Neural cell (in vitro differentiated cells): ENCODE measurements around the gene ZNF783. TPM values are rescaled to one million over a fixed set of nuclear protein-coding genes. Genes with fewer than 3 reads are reported as not detected.
"Not testable (repeated sequence)": the region's sequence is repeated elsewhere in the genome, so short reads cannot be mapped to it uniquely, and the experiment has no call there.

Source experiments
- H2AFZ ChIP-seq: fragments of 200-600, 300-800 bp; sonication (generic), shearing (Covaris generic); 2 replicates; pipeline ENCODE4 v1.6.0; 2014; ENCODE audit warnings: low read depth, mild to moderate bottlenecking, antibody characterized with exemption, low read length, moderate library complexity
- H3F3A ChIP-seq: fragments of 200-600 bp; shearing (Covaris generic); 2 replicates; pipeline ENCODE4 v1.6.1; 2016; ENCODE audit warnings: mild to moderate bottlenecking, moderate library complexity, mixed read lengths, antibody characterized with exemption, low read length; ENCODE audit not compliant: insufficient read depth, poor library complexity, severe bottlenecking
- H3K27ac ChIP-seq: fragments of 200-600, 300-800 bp; sonication (generic), shearing (Covaris generic); 2 replicates; pipeline ENCODE4 v1.5.1; 2014; ENCODE audit warnings: mild to moderate bottlenecking, low read length, moderate library complexity
- H3K27me3 ChIP-seq: fragments of 300-800, 200-600 bp; sonication (generic), shearing (Covaris generic); 2 replicates; pipeline ENCODE4 v1.6.0; 2014; ENCODE audit warnings: mild to moderate bottlenecking, low read depth, low read length, moderate library complexity; ENCODE audit not compliant: insufficient read depth
- H3K36me3 ChIP-seq: fragments of 300-800, 200-600 bp; sonication (generic), shearing (Covaris generic); 2 replicates; pipeline ENCODE4 v1.5.1; 2014; ENCODE audit warnings: mild to moderate bottlenecking, antibody characterized with exemption, low read length, moderate library complexity; ENCODE audit not compliant: insufficient read depth
- H3K4me2 ChIP-seq: fragments of 300-800, 200-600 bp; sonication (generic), shearing (Covaris generic); 2 replicates; pipeline ENCODE4 v1.6.0; 2014; ENCODE audit warnings: mild to moderate bottlenecking, low read length
- H3K4me3 ChIP-seq: fragments of 300-800, 200-600 bp; sonication (generic), shearing (Covaris generic); 2 replicates; pipeline ENCODE4 v1.5.1; 2014; ENCODE audit warnings: mild to moderate bottlenecking, low read length, moderate library complexity
- H3K79me2 ChIP-seq: fragments of 200-600 bp; shearing (Covaris generic); replicated peaks from 2 replicates; pipeline ENCODE4 v1.6.0; 2014; ENCODE audit warnings: mild to moderate bottlenecking, low read length, moderate library complexity; ENCODE audit not compliant: insufficient read depth
- H3K9ac ChIP-seq: fragments of 300-800, 200-600 bp; sonication (generic), shearing (Covaris generic); 2 replicates; pipeline ENCODE4 v1.6.1; 2016; ENCODE audit warnings: mild to moderate bottlenecking, low read length, mixed read lengths
- H3K9me2 ChIP-seq: fragments of 200-600 bp; shearing (Covaris generic); 2 replicates; pipeline ENCODE4 v1.6.1; 2016; ENCODE audit warnings: mild to moderate bottlenecking, low read length, mixed read lengths; ENCODE audit not compliant: insufficient read depth
- H3K9me3 ChIP-seq: fragments of 200-600, 300-800 bp; sonication (generic), shearing (Covaris generic); 2 replicates; pipeline ENCODE4 v1.6.1; 2016; ENCODE audit warnings: mild to moderate bottlenecking, mixed run types, low read length, moderate library complexity, mixed read lengths
- H4K20me1 ChIP-seq: fragments of 200-600 bp; shearing (Covaris generic); 2 replicates; pipeline ENCODE4 v1.6.1; 2016; ENCODE audit warnings: mild to moderate bottlenecking, mixed run types; ENCODE audit not compliant: insufficient read depth
- CTCF ChIP-seq: fragments of 450-650 bp; IDR thresholded peaks from 2 replicates; pipeline ENCODE4 v1.5.1; 2014; ENCODE audit warnings: antibody characterized with exemption, mild to moderate bottlenecking, moderate library complexity; ENCODE audit not compliant: poor library complexity, severe bottlenecking
- EP300 ChIP-seq: fragments of 450-650 bp; conservative IDR thresholded peaks from 2 replicates; pipeline ENCODE4 v1.6.1; 2014; ENCODE audit warnings: antibody characterized with exemption, mild to moderate bottlenecking, moderate library complexity; ENCODE audit not compliant: poor library complexity, severe bottlenecking
- EZH2 ChIP-seq: fragments of 200-600, 300-800 bp; shearing (Covaris generic), sonication (generic); IDR thresholded peaks from 2 replicates; pipeline ENCODE4 v1.6.1; 2014; ENCODE audit warnings: antibody characterized with exemption, low read length, borderline replicate concordance, mild to moderate bottlenecking; ENCODE audit not compliant: insufficient read depth, poor library complexity, severe bottlenecking
- MXI1 ChIP-seq: fragments of 450-650 bp; conservative IDR thresholded peaks from 2 replicates; pipeline ENCODE4 v1.6.1; 2014; ENCODE audit warnings: antibody characterized with exemption, mild to moderate bottlenecking; ENCODE audit not compliant: poor library complexity, severe bottlenecking
- POLR2AphosphoS5 ChIP-seq: IDR thresholded peaks from 2 replicates; pipeline ENCODE4 v1.6.1; 2012
- RAD21 ChIP-seq: fragments of 450-650 bp; conservative IDR thresholded peaks from 2 replicates; pipeline ENCODE4 v1.6.1; 2014; ENCODE audit warnings: antibody characterized with exemption, mild to moderate bottlenecking, moderate library complexity
- SMC3 ChIP-seq: fragments of 450-650 bp; conservative IDR thresholded peaks from 2 replicates; pipeline ENCODE4 v1.6.1; 2014; ENCODE audit warnings: antibody characterized with exemption, mild to moderate bottlenecking, moderate library complexity; ENCODE audit not compliant: poor library complexity
- TAF1 ChIP-seq: IDR thresholded peaks from 2 replicates; pipeline ENCODE4 v1.6.1; 2012; ENCODE audit warnings: low read depth
- polyA plus RNA-seq: library from polyadenylated mRNA; depleted of rRNA; stranded (reverse); fragments of >200 nt; gene quantifications from 2 replicates; pipeline ENCODE4 v1.2.3, GENCODE V29; 2014
- TF ChIP-seq, protein P1 (sequence below): IDR thresholded peaks from 2 replicates; pipeline ENCODE4 v1.6.1; 2012; ENCODE audit warnings: borderline replicate concordance

ZNF783 gene
- polyA plus RNA-seq, 1 donor from 2014 or later: 23.9 TPM

- H3K36me3 ChIP-seq: no peaks in the 10 kb centered on the region
- H3K27me3 ChIP-seq: no peaks in the 10 kb centered on the region
- no peaks in the 10 kb centered on the region for H3F3A ChIP-seq
- H3K79me2 ChIP-seq: no peaks in the 10 kb centered on the region
- H3K4me3 ChIP-seq: no peak overlapping the region
- H3K4me2 ChIP-seq: no peak overlapping the region
- H3K9me3 ChIP-seq: no peaks in the 10 kb centered on the region
- H2AFZ ChIP-seq: no peak overlapping the region
- no peak overlapping the region for H3K9ac ChIP-seq
- no peak overlapping the region for H3K27ac ChIP-seq
- no peaks in the 10 kb centered on the region for H3K9me2 ChIP-seq
- H4K20me1 ChIP-seq: no peaks in the 10 kb centered on the region
- TF ChIP-seq TAF1 (no peak), POLR2AphosphoS5 (no peak), SMC3 (no peak), EP300 (no peak), RAD21 (no peak), CTCF (no peak), EZH2 (no peak)
- TF ChIP-seq, protein P1, sequence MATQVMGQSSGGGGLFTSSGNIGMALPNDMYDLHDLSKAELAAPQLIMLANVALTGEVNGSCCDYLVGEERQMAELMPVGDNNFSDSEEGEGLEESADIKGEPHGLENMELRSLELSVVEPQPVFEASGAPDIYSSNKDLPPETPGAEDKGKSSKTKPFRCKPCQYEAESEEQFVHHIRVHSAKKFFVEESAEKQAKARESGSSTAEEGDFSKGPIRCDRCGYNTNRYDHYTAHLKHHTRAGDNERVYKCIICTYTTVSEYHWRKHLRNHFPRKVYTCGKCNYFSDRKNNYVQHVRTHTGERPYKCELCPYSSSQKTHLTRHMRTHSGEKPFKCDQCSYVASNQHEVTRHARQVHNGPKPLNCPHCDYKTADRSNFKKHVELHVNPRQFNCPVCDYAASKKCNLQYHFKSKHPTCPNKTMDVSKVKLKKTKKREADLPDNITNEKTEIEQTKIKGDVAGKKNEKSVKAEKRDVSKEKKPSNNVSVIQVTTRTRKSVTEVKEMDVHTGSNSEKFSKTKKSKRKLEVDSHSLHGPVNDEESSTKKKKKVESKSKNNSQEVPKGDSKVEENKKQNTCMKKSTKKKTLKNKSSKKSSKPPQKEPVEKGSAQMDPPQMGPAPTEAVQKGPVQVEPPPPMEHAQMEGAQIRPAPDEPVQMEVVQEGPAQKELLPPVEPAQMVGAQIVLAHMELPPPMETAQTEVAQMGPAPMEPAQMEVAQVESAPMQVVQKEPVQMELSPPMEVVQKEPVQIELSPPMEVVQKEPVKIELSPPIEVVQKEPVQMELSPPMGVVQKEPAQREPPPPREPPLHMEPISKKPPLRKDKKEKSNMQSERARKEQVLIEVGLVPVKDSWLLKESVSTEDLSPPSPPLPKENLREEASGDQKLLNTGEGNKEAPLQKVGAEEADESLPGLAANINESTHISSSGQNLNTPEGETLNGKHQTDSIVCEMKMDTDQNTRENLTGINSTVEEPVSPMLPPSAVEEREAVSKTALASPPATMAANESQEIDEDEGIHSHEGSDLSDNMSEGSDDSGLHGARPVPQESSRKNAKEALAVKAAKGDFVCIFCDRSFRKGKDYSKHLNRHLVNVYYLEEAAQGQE: no peak
Measured at GRCh38 chr7:149229526-149229925, 32.5 kb upstream of the ZNF783 start.

DNA sequence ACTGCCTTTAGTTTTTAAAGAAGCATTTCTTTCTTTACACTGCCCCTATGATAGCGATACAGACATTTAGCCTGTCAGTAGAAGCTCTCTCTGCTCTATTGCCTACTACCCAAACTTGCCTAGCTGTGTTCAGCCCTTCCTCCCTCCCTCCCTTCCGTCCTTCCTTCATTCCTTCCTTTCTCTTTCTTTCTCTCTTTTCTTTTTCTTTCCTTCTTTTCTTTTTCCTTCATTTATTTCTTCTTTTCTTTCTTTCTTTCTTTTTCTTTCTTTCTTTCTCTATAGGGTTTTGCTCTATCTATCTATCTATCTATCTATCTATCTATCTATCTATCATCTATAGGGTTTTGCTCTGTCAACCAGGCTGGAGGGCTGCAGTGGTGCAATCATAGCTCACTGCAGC, 29.6 kb upstream of the ZNF783 start:
- Histone ChIP-seq H3F3A (no peaks in the 10 kb centered on the region), H3K79me2 (no peaks in the 10 kb centered on the region), H3K27me3 (no peaks in the 10 kb centered on the region), H3K9ac (no peak overlapping the region), H3K36me3 (no peaks in the 10 kb centered on the region), H2AFZ (no peak overlapping the region), H3K4me3 (no peak overlapping the region), H3K9me3 (no peaks in the 10 kb centered on the region), H3K4me2 (no peak overlapping the region), H3K9me2 (no peaks in the 10 kb centered on the region), H4K20me1 (no peaks in the 10 kb centered on the region), H3K27ac (no peak overlapping the region)
- TF ChIP-seq, protein P1: no peak
- no peak for TF ChIP-seq EZH2
- TF ChIP-seq RAD21: no peak
- TF ChIP-seq POLR2AphosphoS5: no peak
- TF ChIP-seq SMC3: no peak
- TF ChIP-seq TAF1: no peak
- no peak for TF ChIP-seq MXI1
- no peak for TF ChIP-seq CTCF
- no peak for TF ChIP-seq EP300

- not testable (repeated sequence) for H3K36me3 ChIP-seq, H3K9me3 ChIP-seq, H3K9ac ChIP-seq, H3K9me2 ChIP-seq, H4K20me1 ChIP-seq, H3K4me2 ChIP-seq, H3K79me2 ChIP-seq, H3K4me3 ChIP-seq, H3K27ac ChIP-seq, H3F3A ChIP-seq, H3K27me3 ChIP-seq, H2AFZ ChIP-seq
Measured at GRCh38 chr7:149233655-149234204, 28.3 kb upstream of the ZNF783 start.
